Left hindlimb (tissue), 1 donor: ENCODE measurements around the gene RIBC1.
"Not testable (repeated sequence)": the region's sequence is repeated elsewhere in the genome, so short reads cannot be mapped to it uniquely, and the experiment has no call there.

ENCODE experiments used
- DNase-seq: peaks from one replicate; pipeline ENCODE4 v3.0.0-alpha.2; 2018

RIBC1 gene

GRCh38 chrX:53437206-53437605, 14.5 kb downstream of the RIBC1 start:
- no peak for DNase-seq

- no peak for DNase-seq
These were observed 15.6 kb downstream of the RIBC1 start for GRCh38 chrX:53438174-53438831.

GRCh38 chrX:53438832-53439230, 16.2 kb downstream of the RIBC1 start:
- no peak for DNase-seq

- no peak for DNase-seq
These were observed 17.4 kb downstream of the RIBC1 start for GRCh38 chrX:53440101-53440500.

- peak; percentile 39 for DNase-seq
These were observed 18.2 kb downstream of the RIBC1 start for GRCh38 chrX:53440621-53441517.

- DNase-seq, result peak; percentile 75
These were observed 19.1 kb downstream of the RIBC1 start for GRCh38 chrX:53441531-53442321.

GRCh38 chrX:53442322-53442631, 19.6 kb downstream of the RIBC1 start:
- DNase-seq, result no peak

GRCh38 chrX:53445977-53446376, 23.3 kb downstream of the RIBC1 start:
- DNase-seq, result no peak

- DNase-seq, result no peak
These were observed 24.8 kb downstream of the RIBC1 start for GRCh38 chrX:53447441-53447840.

- DNase-seq, result no peak
These were observed 27.0 kb downstream of the RIBC1 start for GRCh38 chrX:53449632-53450031.

GRCh38 chrX:53452812-53453211, 30.1 kb downstream of the RIBC1 start:
- no peak for DNase-seq

GRCh38 chrX:53456254-53456653, 33.6 kb downstream of the RIBC1 start:
- DNase-seq, result no peak

- no peak for DNase-seq
These were observed 35.4 kb downstream of the RIBC1 start for GRCh38 chrX:53458082-53458481.

- not testable (repeated sequence) for DNase-seq
These were observed 46.0 kb downstream of the RIBC1 start for GRCh38 chrX:53468659-53469058.

GRCh38 chrX:53471346-53471745, 48.7 kb downstream of the RIBC1 start:
- no peak for DNase-seq

- DNase-seq, result no peak
These were observed 52.0 kb downstream of the RIBC1 start for GRCh38 chrX:53474707-53475106.

- DNase-seq, result no peak
These were observed 53.7 kb downstream of the RIBC1 start for GRCh38 chrX:53476371-53476770.

GRCh38 chrX:53479301-53479700, 56.6 kb downstream of the RIBC1 start:
- DNase-seq, result no peak
